H9 (cell line): ENCODE data around the gene LIPC. TPM values are rescaled to one million over a fixed set of nuclear protein-coding genes. Genes with fewer than 3 reads are reported as not detected.

Experiments used
- DNase-seq: peaks from one replicate; pipeline ENCODE4 v3.0.0-alpha.2; 2017
- H2AFZ ChIP-seq: one replicate; pipeline ENCODE4 v1.6.1; 2013; ENCODE audit warnings: mild to moderate bottlenecking, low read length, control low read depth, moderate library complexity
- H2AK5ac ChIP-seq: 2 replicates; pipeline ENCODE4 v1.6.1; 2013; ENCODE audit warnings: low read length, control low read depth, mixed read lengths; ENCODE audit not compliant: insufficient read length
- H2BK120ac ChIP-seq: one replicate; pipeline ENCODE4 v1.6.1; 2013; ENCODE audit warnings: low read depth, mild to moderate bottlenecking, low read length, control low read depth, inconsistent platforms; ENCODE audit not compliant: poor library complexity, severe bottlenecking
- H2BK12ac ChIP-seq: 2 replicates; pipeline ENCODE4 v1.6.1; 2013; ENCODE audit warnings: low read length, control low read depth, mixed read lengths, low read depth; ENCODE audit not compliant: insufficient read length
- H2BK15ac ChIP-seq: 2 replicates; pipeline ENCODE4 v1.6.1; 2013; ENCODE audit warnings: low read depth, low read length, control low read depth
- H2BK20ac ChIP-seq: one replicate; pipeline ENCODE4 v1.6.1; 2013; ENCODE audit warnings: low read depth, mild to moderate bottlenecking, low read length, control low read depth, inconsistent platforms; ENCODE audit not compliant: poor library complexity, severe bottlenecking
- H2BK5ac ChIP-seq: 2 replicates; pipeline ENCODE4 v1.6.1; 2013; ENCODE audit warnings: low read length, control low read depth, mixed read lengths; ENCODE audit not compliant: insufficient read length
- H3K14ac ChIP-seq: 2 replicates; pipeline ENCODE4 v1.6.1; 2013; ENCODE audit warnings: low read length, control low read depth; ENCODE audit not compliant: insufficient read depth
- H3K18ac ChIP-seq: 2 replicates; pipeline ENCODE4 v1.6.1; 2013; ENCODE audit warnings: low read depth, mild to moderate bottlenecking, mixed read lengths, low read length, control low read depth; ENCODE audit not compliant: insufficient read length
- H3K23ac ChIP-seq: 2 replicates; pipeline ENCODE4 v1.6.1; 2013; ENCODE audit warnings: low read length, control low read depth, mixed read lengths, low read depth; ENCODE audit not compliant: insufficient read length
- H3K23me2 ChIP-seq: 2 replicates; pipeline ENCODE4 v1.6.1; 2013; ENCODE audit warnings: low read depth, mild to moderate bottlenecking, mixed read lengths, low read length, control low read depth; ENCODE audit not compliant: insufficient read length, poor library complexity, severe bottlenecking
- H3K27ac ChIP-seq: 2 replicates; pipeline ENCODE4 v1.5.1; 2013; ENCODE audit warnings: low read length, control low read depth, mixed read lengths, low read depth; ENCODE audit not compliant: insufficient read length
- H3K27me3 ChIP-seq: 2 replicates; pipeline ENCODE4 v1.6.1; 2013; ENCODE audit warnings: low read length, control low read depth, inconsistent platforms; ENCODE audit not compliant: insufficient read depth
- H3K4ac ChIP-seq: 2 replicates; pipeline ENCODE4 v1.6.1; 2013; ENCODE audit warnings: low read depth, mild to moderate bottlenecking, control low read depth, inconsistent platforms, low read length, moderate library complexity
- H3K4me1 ChIP-seq: 2 replicates; pipeline ENCODE4 v1.6.1; 2013; ENCODE audit warnings: low read length, control low read depth, inconsistent platforms; ENCODE audit not compliant: insufficient read depth
- H3K4me2 ChIP-seq: 2 replicates; pipeline ENCODE4 v1.6.1; 2013; ENCODE audit warnings: low read length, control low read depth, mixed read lengths; ENCODE audit not compliant: insufficient read length, insufficient read depth
- H3K56ac ChIP-seq: 2 replicates; pipeline ENCODE4 v1.6.1; 2013; ENCODE audit warnings: low read depth, mild to moderate bottlenecking, mixed read lengths, low read length, control low read depth; ENCODE audit not compliant: insufficient read length
- H3K79me1 ChIP-seq: 2 replicates; pipeline ENCODE4 v1.6.1; 2013; ENCODE audit warnings: low read depth, mild to moderate bottlenecking, moderate library complexity, low read length, control low read depth, inconsistent platforms; ENCODE audit not compliant: insufficient read depth, poor library complexity, severe bottlenecking
- H3K79me2 ChIP-seq: 2 replicates; pipeline ENCODE4 v1.6.1; 2013; ENCODE audit warnings: low read length, control low read depth, inconsistent platforms; ENCODE audit not compliant: insufficient read depth
- H3K9ac ChIP-seq: 2 replicates; pipeline ENCODE4 v1.6.1; 2013; ENCODE audit warnings: low read length, control low read depth, mixed read lengths; ENCODE audit not compliant: insufficient read length; ENCODE audit errors: extremely low read depth
- H3K9me3 ChIP-seq: one replicate; pipeline ENCODE4 v1.6.1; 2013; ENCODE audit warnings: low read depth, low read length, inconsistent platforms; ENCODE audit not compliant: control insufficient read depth
- H3T11ph ChIP-seq: one replicate; pipeline ENCODE4 v1.6.1; 2013; ENCODE audit warnings: mild to moderate bottlenecking, low read length, control low read depth, inconsistent platforms
- H4K20me1 ChIP-seq: one replicate; pipeline ENCODE4 v1.6.1; 2013; ENCODE audit not compliant: control insufficient read depth, insufficient read length, insufficient read depth
- H4K5ac ChIP-seq: 2 replicates; pipeline ENCODE4 v1.6.1; 2013; ENCODE audit warnings: low read depth, mild to moderate bottlenecking, mixed read lengths, low read length, control low read depth; ENCODE audit not compliant: insufficient read length
- H4K8ac ChIP-seq: replicated peaks from 2 replicates; pipeline ENCODE4 v1.6.1; 2013; ENCODE audit warnings: low read length, control low read depth, mixed read lengths, low read depth; ENCODE audit not compliant: insufficient read length
- H4K91ac ChIP-seq: 2 replicates; pipeline ENCODE4 v1.6.1; 2013; ENCODE audit warnings: low read depth, mild to moderate bottlenecking, moderate library complexity, mixed read lengths, low read length, control low read depth; ENCODE audit not compliant: insufficient read length
- H3K27ac Mint-ChIP-seq, 3 experiments: 2 replicates in 2 of 3; 3 replicates in 1 of 3; pipeline ENCODE4 v1.8.0; 2020 to 2021; ENCODE audit warnings: mixed read lengths in 3 of 3, mild to moderate bottlenecking in 1 of 3, moderate library complexity in 1 of 3
- H3K27me3 Mint-ChIP-seq: 2 replicates; pipeline ENCODE4 v1.8.0; 2021; ENCODE audit warnings: low read depth, mild to moderate bottlenecking, moderate library complexity, mixed read lengths
- H3K36me3 Mint-ChIP-seq, 3 experiments: 2 replicates in 2 of 3; 3 replicates in 1 of 3; pipeline ENCODE4 v1.8.0; 2020 to 2021; ENCODE audit warnings: low read depth in 3 of 3, mixed read lengths in 3 of 3; ENCODE audit not compliant: insufficient read depth in 1 of 3
- H3K4me1 Mint-ChIP-seq, 2 experiments: 2 replicates each; pipeline ENCODE4 v1.8.0; 2020; ENCODE audit warnings: mixed read lengths in 2 of 2
- H3K4me3 Mint-ChIP-seq, 2 experiments: 2 replicates in 1 of 2; 3 replicates in 1 of 2; pipeline ENCODE4 v1.8.0; 2020 to 2021; ENCODE audit warnings: mild to moderate bottlenecking in 2 of 2, mixed read lengths in 2 of 2, moderate library complexity in 1 of 2
- H3K9me3 Mint-ChIP-seq, 2 experiments: 2 replicates in 1 of 2; 3 replicates in 1 of 2; pipeline ENCODE4 v1.8.0; 2020; ENCODE audit warnings: mild to moderate bottlenecking in 2 of 2, mixed read lengths in 2 of 2, moderate library complexity in 1 of 2
- WGBS: extraction: QIAGEN DNeasy Blood & Tissue Kit; methylation state at CpG from one replicate; pipeline ENCODE4 v1.1.7; 2013; ENCODE audit warnings: missing lambda C conversion rate, low lambda C conversion rate, mixed read lengths; ENCODE audit not compliant: insufficient read length; ENCODE audit errors: extremely low coverage; 5-methylcytosine and 5-hydroxymethylcytosine counted together
- total RNA-seq: library from RNA; stranded (reverse); gene quantifications from 2 replicates; pipeline ENCODE4 v1.2.1, GENCODE V29; 2021
- TF ChIP-seq, protein P1 (sequence below): fragments of 200-600 bp; sonication (generic); conservative IDR thresholded peaks from 3 replicates; pipeline ENCODE4 v1.8.0; 2021; ENCODE audit warnings: antibody characterized with exemption, mild to moderate bottlenecking

Gene LIPC
- total RNA-seq, 1 experiment from 2014 or later = not detected

- Histone ChIP-seq H2BK5ac (no peak overlapping the region), H3K79me1 (no peaks in the 10 kb centered on the region), H3K14ac (no peak overlapping the region), H4K5ac (no peak overlapping the region), H2BK12ac (no peak overlapping the region), H3K79me2 (no peaks in the 10 kb centered on the region), H3K9ac (no peak overlapping the region), H3K23ac (no peak overlapping the region), H3K9me3 (no peaks in the 10 kb centered on the region), H2AK5ac (no peak overlapping the region), H4K91ac (no peak overlapping the region), H3K27ac (no peak overlapping the region), H3K23me2 (no peaks in the 10 kb centered on the region), H3K18ac (no peak overlapping the region), H3T11ph (no peak overlapping the region), H3K4me1 (no peaks in the 10 kb centered on the region), H2BK20ac (no peak overlapping the region), H4K8ac (no peak overlapping the region), H2BK120ac (no peak overlapping the region), H2BK15ac (no peak overlapping the region), H3K4me2 (no peak overlapping the region), H3K56ac (no peak overlapping the region), H3K27me3 (no peaks in the 10 kb centered on the region), H4K20me1 (no peaks in the 10 kb centered on the region), H2AFZ (no peak overlapping the region), H3K4ac (no peak overlapping the region)
- H3K9me3 Mint-ChIP-seq = no peaks in the 10 kb centered on the region
- H3K4me1 Mint-ChIP-seq = peaks cover 2 to 13% of the 10 kb centered on the region in 2 experiments; a peak in 3 of 4 replicates
- peaks cover 3 to 15% (median 8%) of the 10 kb centered on the region in 3 experiments; a peak in 6 of 7 replicates for H3K36me3 Mint-ChIP-seq
- TF ChIP-seq, protein P1, sequence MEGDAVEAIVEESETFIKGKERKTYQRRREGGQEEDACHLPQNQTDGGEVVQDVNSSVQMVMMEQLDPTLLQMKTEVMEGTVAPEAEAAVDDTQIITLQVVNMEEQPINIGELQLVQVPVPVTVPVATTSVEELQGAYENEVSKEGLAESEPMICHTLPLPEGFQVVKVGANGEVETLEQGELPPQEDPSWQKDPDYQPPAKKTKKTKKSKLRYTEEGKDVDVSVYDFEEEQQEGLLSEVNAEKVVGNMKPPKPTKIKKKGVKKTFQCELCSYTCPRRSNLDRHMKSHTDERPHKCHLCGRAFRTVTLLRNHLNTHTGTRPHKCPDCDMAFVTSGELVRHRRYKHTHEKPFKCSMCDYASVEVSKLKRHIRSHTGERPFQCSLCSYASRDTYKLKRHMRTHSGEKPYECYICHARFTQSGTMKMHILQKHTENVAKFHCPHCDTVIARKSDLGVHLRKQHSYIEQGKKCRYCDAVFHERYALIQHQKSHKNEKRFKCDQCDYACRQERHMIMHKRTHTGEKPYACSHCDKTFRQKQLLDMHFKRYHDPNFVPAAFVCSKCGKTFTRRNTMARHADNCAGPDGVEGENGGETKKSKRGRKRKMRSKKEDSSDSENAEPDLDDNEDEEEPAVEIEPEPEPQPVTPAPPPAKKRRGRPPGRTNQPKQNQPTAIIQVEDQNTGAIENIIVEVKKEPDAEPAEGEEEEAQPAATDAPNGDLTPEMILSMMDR = no peak
- no peak for DNase-seq
- H3K4me3 Mint-ChIP-seq = no peak overlapping the region
- no CpG with 5 or more reads among the region's 3 CpGs for WGBS
- H3K27me3 Mint-ChIP-seq = no peaks in the 10 kb centered on the region
- peak overlapping the region in 1 of 3 experiments; percentile 72; a peak in 1 of 7 replicates for H3K27ac Mint-ChIP-seq
Measured at GRCh38 chr15:58605931-58606530, 174.2 kb downstream of the LIPC start.
